OCI-LY7 (cell line): Measurements from ENCODE around the gene SYDE2.

ENCODE experiments used
- CTCF ChIP-seq: fragments of 200-600 bp; sonication (generic); conservative IDR thresholded peaks from 2 replicates; pipeline ENCODE4 v1.5.1; 2014; ENCODE audit warnings: mild to moderate bottlenecking, antibody characterized with exemption, low read length, moderate library complexity, mixed read lengths
- EZH2phosphoT487 ChIP-seq: fragments of 200-600 bp; sonication (generic); IDR thresholded peaks from 2 replicates; pipeline ENCODE4 v1.6.1; 2018; ENCODE audit warnings: low read depth, borderline replicate concordance, mild to moderate bottlenecking, mixed run types, antibody characterized with exemption, low read length, moderate library complexity, mixed read lengths

- TF ChIP-seq CTCF (no peak), EZH2phosphoT487 (no peak)
These were observed 43.4 kb downstream of the SYDE2 start for GRCh38 chr1:85157436-85157835.
